ENCODE data around the gene PIEZO2. TPM values are rescaled to one million over a fixed set of nuclear protein-coding genes. Genes with fewer than 3 reads are reported as not detected.

Gene PIEZO2
- total and polyA plus RNA-seq, 7 donors = 0.03 to 0.64 (median 0.13) TPM

GRCh38 chr18:11114653-11115052 is 34.7 kb downstream of the PIEZO2 start:
- no peaks in the 10 kb centered on the region for H3K36me3 ChIP-seq (ENCODE audit: insufficient read depth in 1 of 2, low read depth in 1 of 2)
- no peaks in the 10 kb centered on the region for H3K27me3 ChIP-seq (ENCODE audit: insufficient read depth in 3 of 3, low read length in 2 of 3)
- H3K27ac ChIP-seq = no peak overlapping the region
- 65 to 72% (median 66%) methylated on average over 2 of the region's 2 CpGs for WGBS, 3 donors
- no peak for ATAC-seq
- H3K4me3 ChIP-seq = no peak overlapping the region
- no peak for DNase-seq
- TF ChIP-seq CTCF (IDR thresholded peaks at IDR 0.05) = no peak
- no peaks in the 10 kb centered on the region for H3K9me3 ChIP-seq
- intact Hi-C loops (cut with DNase I) = no loop called here
- H3K4me1 ChIP-seq = no peaks in the 10 kb centered on the region

GRCh38 chr18:11113937-11114336 is 35.4 kb downstream of the PIEZO2 start:
- H3K27ac ChIP-seq = no peak overlapping the region
- intact Hi-C loops (cut with DNase I) = no loop called here
- no peaks in the 10 kb centered on the region for H3K9me3 ChIP-seq
- no peak for TF ChIP-seq CTCF (IDR thresholded peaks at IDR 0.05)
- ATAC-seq = no peak
- 86 to 97% (median 88%) methylated on average over 2 of the region's 2 CpGs for WGBS, 3 donors
- no peaks in the 10 kb centered on the region for H3K4me1 ChIP-seq
- no peaks in the 10 kb centered on the region for H3K36me3 ChIP-seq (ENCODE audit: insufficient read depth in 1 of 2, low read depth in 1 of 2)
- no peak for DNase-seq
- no peaks in the 10 kb centered on the region for H3K27me3 ChIP-seq (ENCODE audit: insufficient read depth in 3 of 3, low read length in 2 of 3)
- H3K4me3 ChIP-seq = no peak overlapping the region

- H3K27ac ChIP-seq = no peak overlapping the region
- ATAC-seq (no peak), DNase-seq (no peak)
- 91 to 98% (median 97%) methylated on average over 4 of the region's 4 CpGs for WGBS, 3 donors
- intact Hi-C loops (cut with DNase I) = no loop called here
- TF ChIP-seq CTCF (IDR thresholded peaks at IDR 0.05) = no peak
- H3K27me3 ChIP-seq (ENCODE audit: insufficient read depth in 3 of 3, low read length in 2 of 3) = peaks cover 0 to 3% (median 0%) of the 10 kb centered on the region in 3 donors
- no peaks in the 10 kb centered on the region for H3K9me3 ChIP-seq
- H3K4me3 ChIP-seq = no peak overlapping the region
- H3K4me1 ChIP-seq = no peaks in the 10 kb centered on the region
- no peaks in the 10 kb centered on the region for H3K36me3 ChIP-seq (ENCODE audit: insufficient read depth in 1 of 2, low read depth in 1 of 2)
Measured at GRCh38 chr18:11113046-11113548, 36.3 kb downstream of the PIEZO2 start.

- ATAC-seq (no peak), DNase-seq (no peak)
- Histone ChIP-seq H3K4me1 (no peaks in the 10 kb centered on the region), H3K4me3 (no peak overlapping the region), H3K9me3 (no peaks in the 10 kb centered on the region), H3K27me3 (ENCODE audit: insufficient read depth in 3 of 3, low read length in 2 of 3) (peaks cover 0 to 3% (median 0%) of the 10 kb centered on the region in 3 donors), H3K27ac (no peak overlapping the region), H3K36me3 (ENCODE audit: insufficient read depth in 1 of 2, low read depth in 1 of 2) (no peaks in the 10 kb centered on the region)
- TF ChIP-seq CTCF (IDR thresholded peaks at IDR 0.05) = no peak
- WGBS, 3 donors = 94 to 96% (median 95%) methylated on average over 3 of the region's 3 CpGs
- intact Hi-C loops (cut with DNase I) = no loop called here
Measured at GRCh38 chr18:11112286-11112685, 37.1 kb downstream of the PIEZO2 start.

GRCh38 chr18:11110509-11110908 is 38.9 kb downstream of the PIEZO2 start:
- WGBS, 3 donors = 85 to 89% (median 86%) methylated on average over 16 of the region's 16 CpGs
- no peaks in the 10 kb centered on the region for H3K36me3 ChIP-seq (ENCODE audit: insufficient read depth in 1 of 2, low read depth in 1 of 2)
- no peak for TF ChIP-seq CTCF (IDR thresholded peaks at IDR 0.05)
- peaks cover 0 to 3% (median 0%) of the 10 kb centered on the region in 3 donors for H3K27me3 ChIP-seq (ENCODE audit: insufficient read depth in 3 of 3, low read length in 2 of 3)
- H3K9me3 ChIP-seq = no peaks in the 10 kb centered on the region
- no peaks in the 10 kb centered on the region for H3K4me1 ChIP-seq
- H3K4me3 ChIP-seq = no peak overlapping the region
- intact Hi-C loops (cut with DNase I) = no loop called here
- no peak for DNase-seq
- no peak for ATAC-seq
- H3K27ac ChIP-seq = no peak overlapping the region

Measured in psoas muscle (tissue), 8 donors.